GM12878 (cell line): ENCODE measurements around the gene ART3. TPM values are rescaled to one million over a fixed set of nuclear protein-coding genes. Genes with fewer than 3 reads are reported as not detected.

Experiments used
- ATAC-seq: fragments of 200-7000 bp; cut with Tn5 transposase; 3 replicates; pipeline ENCODE4 v1.9.1; 2020; ENCODE audit warnings: mild to moderate bottlenecking, moderate library complexity
- BruUV-seq: library from RNA; stranded (reverse); fragments of 400-500 nt; replicated peaks from 2 replicates; lab custom pipeline; 2021; lab: Mats Ljungman, UMichigan
- CTCF ChIA-PET: fragments of 300-600 bp; sonication (Branson Sonifier 250); formaldehyde crosslinking; extraction: SDS; loops from one replicate; lab custom pipeline; 2021; ENCODE audit warnings: inconsistent platforms; lab: Yijun Ruan, JAX
- POLR2A ChIA-PET: fragments of 350-600 bp; formaldehyde crosslinking; extraction: SDS; loops from one replicate; lab custom pipeline; 2021; ENCODE audit warnings: inconsistent platforms; lab: Charles Lee
- RAD21 ChIA-PET: fragments of 300-600 bp; sonication (Branson Sonifier 250); formaldehyde crosslinking; loops from one replicate; lab custom pipeline; 2023; ENCODE audit warnings: antibody characterized with exemption; ENCODE audit not compliant: unreplicated experiment; lab: Charles Lee
- SMC1A ChIA-PET: fragments of 300-600 bp; sonication (Branson Sonifier 250); formaldehyde crosslinking; loops from one replicate; lab custom pipeline; 2023; ENCODE audit not compliant: unreplicated experiment, uncharacterized antibody; lab: Charles Lee
- DNase-seq: peaks from one replicate; pipeline ENCODE4 v3.0.0-alpha.2; 2011; ENCODE audit warnings: low read depth, low spot score
- FAIRE-seq: peaks from 3 replicates; lab custom pipeline; 2011; peaks lifted over from hg19 to GRCh38; lab: Jason Lieb, UNC
- H2AFZ ChIP-seq: 2 replicates; pipeline ENCODE4 v1.6.0; 2011; ENCODE audit warnings: low read depth, low read length, control low read depth; ENCODE audit not compliant: control insufficient read depth
- H3K27ac ChIP-seq: 2 replicates; pipeline ENCODE4 v1.5.1; 2011; ENCODE audit warnings: control low read depth; ENCODE audit not compliant: control insufficient read depth, insufficient read depth
- H3K27me3 ChIP-seq, 2 experiments: replicated peaks in 1 of 2; 2 replicates each; pipeline versions ENCODE4 v1.6.0 to v1.6.1; 2011; ENCODE audit warnings: low read length in 1 of 2; ENCODE audit not compliant: control insufficient read depth in 2 of 2, insufficient read depth in 2 of 2
- H3K36me3 ChIP-seq, 2 experiments: 2 replicates each; pipeline ENCODE4 v1.5.1; 2011; ENCODE audit warnings: low read length in 1 of 2; ENCODE audit not compliant: control insufficient read depth in 2 of 2, insufficient read depth in 2 of 2
- H3K4me1 ChIP-seq: 2 replicates; pipeline ENCODE4 v1.6.1; 2011; ENCODE audit warnings: mild to moderate bottlenecking, low read length, moderate library complexity, mixed read lengths; ENCODE audit not compliant: control insufficient read depth, insufficient read depth
- H3K4me2 ChIP-seq: 2 replicates; pipeline ENCODE4 v1.6.0; 2011; ENCODE audit warnings: control low read depth; ENCODE audit not compliant: control insufficient read depth, insufficient read depth
- H3K4me3 ChIP-seq: fragments of 200-600 bp; sonication (generic); 2 replicates; pipeline ENCODE4 v1.5.1; 2016
- H3K79me2 ChIP-seq: 2 replicates; pipeline ENCODE4 v1.6.0; 2011; ENCODE audit warnings: low read length; ENCODE audit not compliant: control insufficient read depth, insufficient read depth
- H3K9ac ChIP-seq: 2 replicates; pipeline ENCODE4 v1.8.0; 2011; ENCODE audit warnings: low read length, control low read depth, mixed read lengths; ENCODE audit not compliant: control insufficient read depth, insufficient read depth
- H3K9me3 ChIP-seq: replicated peaks from 3 replicates; pipeline ENCODE4 v1.5.1; 2011; ENCODE audit warnings: mild to moderate bottlenecking, low read length; ENCODE audit not compliant: control insufficient read depth, insufficient read depth
- H4K20me1 ChIP-seq: 2 replicates; pipeline ENCODE4 v1.6.0; 2011; ENCODE audit not compliant: control insufficient read depth, insufficient read depth
- CHD4 ChIP-seq: fragments of 200-600 bp; sonication (generic); IDR thresholded peaks from 2 replicates; pipeline ENCODE4 v1.6.1; 2016; ENCODE audit warnings: mild to moderate bottlenecking
- IKZF2 ChIP-seq, 2 experiments: fragments of 450-650 bp; IDR thresholded peaks; 2 replicates each; pipeline ENCODE4 v1.6.1; 2017; ENCODE audit warnings: mild to moderate bottlenecking in 2 of 2, moderate library complexity in 2 of 2
- RAD21 ChIP-seq: IDR thresholded peaks from 2 replicates; pipeline ENCODE4 v1.6.1; 2011; ENCODE audit warnings: mild to moderate bottlenecking, low read depth, low read length, moderate library complexity; ENCODE audit not compliant: insufficient read depth
- RAD51 ChIP-seq: fragments of 450-650 bp; IDR thresholded peaks from 2 replicates; pipeline ENCODE4 v1.6.1; 2016; ENCODE audit warnings: moderate library complexity, mild to moderate bottlenecking, inconsistent platforms
- RBBP5 ChIP-seq: fragments of 200-600 bp; sonication (generic); conservative IDR thresholded peaks from 2 replicates; pipeline ENCODE4 v1.6.1; 2016
- RFX5 ChIP-seq: IDR thresholded peaks from 2 replicates; pipeline ENCODE4 v1.6.1; 2011; ENCODE audit warnings: low read depth, low read length, improper control_type of control experiment
- SP1 ChIP-seq: IDR thresholded peaks from one replicate; pipeline ENCODE4 v1.6.1; 2011; ENCODE audit warnings: low read depth, low read length
- SUZ12 ChIP-seq: fragments of 200-600 bp; sonication (generic); IDR thresholded peaks from one replicate; pipeline ENCODE4 v1.6.1; 2018; ENCODE audit warnings: antibody characterized with exemption, mild to moderate bottlenecking; ENCODE audit not compliant: unreplicated experiment
- WGBS: methylation state at CpG from one replicate; pipeline ENCODE4 v1.1.6; 2016; ENCODE audit warnings: low lambda C conversion rate; ENCODE audit not compliant: insufficient replicate concordance, insufficient coverage; ENCODE audit errors: missing lambda C conversion rate; 5-methylcytosine and 5-hydroxymethylcytosine counted together
- in situ Hi-C: fragments of 300-500 bp; cut with MboI; formaldehyde crosslinking; loops from 9 replicates; pipeline ENCODE4 v1.14.3; 2018; ENCODE audit warnings: mixed read lengths
- intact Hi-C: fragments of 100-400 bp; cut with micrococcal nuclease; formaldehyde crosslinking; loops from one replicate; pipeline ENCODE4 v1.14.2; 2022; ENCODE audit not compliant: unreplicated experiment
- polyA plus RNA-seq, 11 experiments: library from polyadenylated mRNA; depleted of rRNA in 4 of 11; unstranded in 6 of 11; stranded (reverse) in 5 of 11; fragments of >200 nt; fragmentation: Nextera tagmentation in 4 of 11; fragmentation: Illumina TruSeq in 1 of 11; extraction: Ambion mirVana in 4 of 11; extraction: Trizol in 1 of 11; gene quantifications; 1 replicate in 1 of 11; 2 replicates in 10 of 11; pipeline versions ENCODE4 v1.2.1 to v1.2.3, GENCODE V29; 2011 to 2016; ENCODE audit warnings: inconsistent platforms in 2 of 11, missing spikeins in 2 of 11, low read depth in 1 of 11
- total RNA-seq, 4 experiments: library from RNA; depleted of rRNA in 3 of 4; stranded (reverse); fragments of >200 nt in 3 of 4; fragmentation: Illumina TruSeq in 1 of 4; extraction: Trizol in 1 of 4; gene quantifications; 2 replicates each; pipeline versions ENCODE4 v1.2.1 to v1.2.3, GENCODE V29; 2013 to 2021

Gene ART3
- total and polyA plus RNA-seq, 10 of the 15 experiments (the other 5 are each of a cell fraction or from before 2014, with no cell fraction given) = 0.18 to 0.50 (median 0.26) TPM; not detected in 6

- Histone ChIP-seq H3K9me3 (no peaks in the 10 kb centered on the region), H4K20me1 (no peaks in the 10 kb centered on the region), H3K27ac (no peak overlapping the region), H3K36me3 (no peaks in the 10 kb centered on the region), H3K79me2 (no peaks in the 10 kb centered on the region), H3K4me3 (no peak overlapping the region), H3K9ac (no peak overlapping the region), H2AFZ (no peak overlapping the region), H3K4me2 (no peak overlapping the region), H3K4me1 (no peaks in the 10 kb centered on the region), H3K27me3 (peaks cover 0 to 3% of the 10 kb centered on the region in 2 experiments; a peak in 1 of 4 replicates)
- 91% methylated on average over 3 of the region's 3 CpGs for WGBS
- SMC1A ChIA-PET = interaction anchor here (1.0 to 3.3 kb wide), 5 partner anchors 17 to 46 kb away, joined by 3 to 13 read pairs (median 7); partner anchors contain the start of gene SDAD1
- no peak for FAIRE-seq
- peak; percentile 31; the same call in 1 of the 3 replicates for ATAC-seq
- CTCF ChIA-PET = interaction anchor here (0.7 to 3.9 kb wide), 7 partner anchors 17 to 141 kb away, joined by 3 to 20 read pairs (median 3); no protein-coding TSS in a partner anchor
- intact Hi-C loops (no loop called here), in situ Hi-C loops (no loop called here)
- no peak for TF ChIP-seq RAD51
- TF ChIP-seq SP1 = no peak
- no peak for TF ChIP-seq SUZ12
- TF ChIP-seq CHD4 = no peak
- TF ChIP-seq RAD21 = no peak
- TF ChIP-seq RFX5 = no peak
- TF ChIP-seq IKZF2 (IDR thresholded peaks at IDR 0.05) = no peak
- TF ChIP-seq RBBP5 = no peak
- BruUV-seq = no TSS peak
- no peak for DNase-seq
- RAD21 ChIA-PET = interaction anchor here (1.0 to 1.6 kb wide), 3 partner anchors 18 to 41 kb away, joined by 3 to 6 read pairs (median 4); no protein-coding TSS in a partner anchor
- POLR2A ChIA-PET = no interaction called here
These were observed 37.7 kb upstream of the ART3 start for GRCh38 chr4:76036855-76037254.
